G401 (cell line): ENCODE results near the gene CFAP43. TPM values are rescaled to one million over a fixed set of nuclear protein-coding genes. Genes with fewer than 3 reads are reported as not detected.

Experiments
- DNase-seq: peaks from one replicate; pipeline ENCODE4 v3.0.0-alpha.2; 2015; ENCODE audit warnings: low spot score
- in situ Hi-C: cut with HindIII; loops from 2 replicates; pipeline ENCODE4 v1.10.0; 2016; ENCODE audit warnings: low sequenced_read_pairs, mixed read lengths
- total RNA-seq: library from RNA; depleted of rRNA; stranded (reverse); fragments of >200 nt; shearing (Covaris generic); gene quantifications from 2 replicates; pipeline ENCODE4 v1.2.3, GENCODE V29; 2014; rRNA removed

CFAP43 gene
- total RNA-seq, 1 experiment from 2014 or later, result 0.58 TPM

- DNase-seq, result no peak
- in situ Hi-C loops, result no loop called here
Observed at GRCh38 chr10:104080762-104081161, 151.4 kb downstream of the CFAP43 start.

Other genes with a start within 250 kb of the CFAP43 start
- 0.03 and 0.06 TPM in 2 replicates for gene COL17A1, start 146.5 kb downstream of the CFAP43 start, total RNA-seq
- 16.6 and 17.7 TPM in 2 replicates for gene SFR1, start 110.2 kb downstream of the CFAP43 start, total RNA-seq
- 142 and 176 TPM in 2 replicates for gene GSTO1, start 22.5 kb upstream of the CFAP43 start, total RNA-seq
- gene GSTO2, start 36.8 kb upstream of the CFAP43 start, total RNA-seq, result 16.6 and 37.4 TPM in 2 replicates
- gene ITPRIP, start 106.1 kb upstream of the CFAP43 start, total RNA-seq, result 4.8 and 6.4 TPM in 2 replicates
- 0.37 and 2.0 TPM in 2 replicates for gene CFAP58, start 121.5 kb upstream of the CFAP43 start, total RNA-seq